A549 treated with CORT108297 at 1 μM for 4 hours (cell line): ENCODE measurements around the gene GPR33. TPM values are rescaled to one million over a fixed set of nuclear protein-coding genes. Genes with fewer than 3 reads are reported as not detected.

Experiments used
- total RNA-seq: library from RNA; stranded (reverse); fragments of 200-300 nt; extraction: Qiagen RNA extraction; gene quantifications from 5 replicates; pipeline ENCODE4 v1.2.3, GENCODE V29; 2022

Gene GPR33
- total RNA-seq = not detected in 5 replicates

GRCh38 chr14:31487886-31488285 lies at the start of gene GPR33:
GPR33 (minus strand) TSS chr14:31488039; CDS start chr14:31483965, 4,074 bp downstream.

GRCh38 chr14:31456841-31457664 lies 30.8 kb downstream of the GPR33 start, which contains the start of gene DTD2:
DTD2 (minus strand) TSS chr14:31457506; CDS start chr14:31457393, 113 bp downstream.

Other genes starting within 250 kb of the GPR33 start
- gene HEATR5A, start 67.5 kb downstream of the GPR33 start, total RNA-seq = 15.5 to 22.4 TPM (median 21.2 TPM) in 5 replicates
- gene DTD2, start 30.5 kb downstream of the GPR33 start, total RNA-seq = 15.5 to 20.7 TPM (median 17.7 TPM) in 5 replicates
- gene NUBPL, start 73.4 kb upstream of the GPR33 start, total RNA-seq = 7.6 to 11.0 TPM (median 7.9 TPM) in 5 replicates